ENCODE results near the gene LILRB3. TPM values are rescaled to one million over a fixed set of nuclear protein-coding genes. Genes with fewer than 3 reads are reported as not detected.
"Not testable (repeated sequence)": the region's sequence is repeated elsewhere in the genome, so short reads cannot be mapped to it uniquely, and the experiment has no call there.

Gene LILRB3
- total and polyA plus RNA-seq, 5 donors = 0.95 to 5.7 (median 4.7) TPM

GRCh38 chr19:54223277-54223936, 600 bp upstream of the LILRB3 start:
- intact Hi-C loops (cut with DNase I) = loop anchor here in 1 of 4 donors (2.0 kb wide), 1 partner anchor 17 kb away; no protein-coding TSS in a partner anchor
- peak; percentile 18 to 19 for ATAC-seq
- 41% methylated on average over 14 of the region's 14 CpGs for WGBS
- H3K27ac ChIP-seq (ENCODE audit: low read length); H3K4me3 ChIP-seq (ENCODE audit: low read length); H3K9me3 ChIP-seq (ENCODE audit: control insufficient read depth, low read length); H3K27me3 ChIP-seq (ENCODE audit: control insufficient read depth, insufficient read depth); H3K4me1 ChIP-seq (ENCODE audit: control insufficient read depth, insufficient read depth, low read length); DNase-seq: not testable (repeated sequence)

GRCh38 chr19:54221947-54222346, 860 bp downstream of the LILRB3 start:
- not testable (repeated sequence) for H3K4me1 ChIP-seq (ENCODE audit: control insufficient read depth, insufficient read depth, low read length); DNase-seq; H3K27ac ChIP-seq (ENCODE audit: low read length); H3K27me3 ChIP-seq (ENCODE audit: control insufficient read depth, insufficient read depth); H3K9me3 ChIP-seq (ENCODE audit: control insufficient read depth, low read length); H3K4me3 ChIP-seq (ENCODE audit: low read length)
- intact Hi-C loops (cut with DNase I) = loop anchor here in 2 of 4 donors (2.0 kb wide), 2 partner anchors 17 to 19 kb away; no protein-coding TSS in a partner anchor
- WGBS = 71% methylated on average over 7 of the region's 7 CpGs
- ATAC-seq = peak in 1 of 2 donors; percentile 4

GRCh38 chr19:54219702-54220101, 3.1 kb downstream of the LILRB3 start:
- not testable (repeated sequence) for ATAC-seq; H3K4me3 ChIP-seq (ENCODE audit: low read length); H3K9me3 ChIP-seq (ENCODE audit: control insufficient read depth, low read length); H3K27me3 ChIP-seq (ENCODE audit: control insufficient read depth, insufficient read depth); H3K4me1 ChIP-seq (ENCODE audit: control insufficient read depth, insufficient read depth, low read length); H3K27ac ChIP-seq (ENCODE audit: low read length); DNase-seq
- 70% methylated on average over 5 of the region's 5 CpGs for WGBS
- intact Hi-C loops (cut with DNase I) = loop anchor here in 1 of 4 donors (2.0 kb wide), 1 partner anchor 19 kb away; no protein-coding TSS in a partner anchor

- intact Hi-C loops (cut with DNase I) = no loop called here
- 89% methylated on average over 27 of the region's 27 CpGs for WGBS
- H3K4me3 ChIP-seq (ENCODE audit: low read length) = no peak overlapping the region
- ATAC-seq (no peak), DNase-seq (no peak)
- H3K4me1 ChIP-seq (ENCODE audit: control insufficient read depth, insufficient read depth, low read length) = no peaks in the 10 kb centered on the region
- no peaks in the 10 kb centered on the region for H3K27me3 ChIP-seq (ENCODE audit: control insufficient read depth, insufficient read depth)
- H3K27ac ChIP-seq (ENCODE audit: low read length) = no peak overlapping the region
- no peaks in the 10 kb centered on the region for H3K9me3 ChIP-seq (ENCODE audit: control insufficient read depth, low read length)
Measured at GRCh38 chr19:54218960-54219661, 3.7 kb downstream of the LILRB3 start.

GRCh38 chr19:54218259-54218658, 4.5 kb downstream of the LILRB3 start:
- Histone ChIP-seq H3K27ac (ENCODE audit: low read length) (no peak overlapping the region), H3K4me1 (ENCODE audit: control insufficient read depth, insufficient read depth, low read length) (no peaks in the 10 kb centered on the region), H3K9me3 (ENCODE audit: control insufficient read depth, low read length) (no peaks in the 10 kb centered on the region), H3K27me3 (ENCODE audit: control insufficient read depth, insufficient read depth) (no peaks in the 10 kb centered on the region), H3K4me3 (ENCODE audit: low read length) (no peak overlapping the region)
- 74% methylated on average over 8 of the region's 8 CpGs for WGBS
- intact Hi-C loops (cut with DNase I) = no loop called here
- DNase-seq (no peak), ATAC-seq (no peak)

- H3K27me3 ChIP-seq (ENCODE audit: control insufficient read depth, insufficient read depth); ATAC-seq; H3K4me1 ChIP-seq (ENCODE audit: control insufficient read depth, insufficient read depth, low read length); H3K4me3 ChIP-seq (ENCODE audit: low read length); H3K9me3 ChIP-seq (ENCODE audit: control insufficient read depth, low read length); H3K27ac ChIP-seq (ENCODE audit: low read length); intact Hi-C loops (cut with DNase I); DNase-seq: not testable (repeated sequence)
- 56% methylated on average over 16 of the region's 20 CpGs for WGBS
Measured at GRCh38 chr19:54217517-54218247, 5.1 kb downstream of the LILRB3 start.

GRCh38 chr19:54216869-54217268, 5.9 kb downstream of the LILRB3 start:
- H3K9me3 ChIP-seq (ENCODE audit: control insufficient read depth, low read length) = no peaks in the 10 kb centered on the region
- no peak overlapping the region for H3K4me3 ChIP-seq (ENCODE audit: low read length)
- H3K27me3 ChIP-seq (ENCODE audit: control insufficient read depth, insufficient read depth) = no peaks in the 10 kb centered on the region
- intact Hi-C loops (cut with DNase I) = no loop called here
- 86% methylated on average over 9 of the region's 9 CpGs for WGBS
- no peaks in the 10 kb centered on the region for H3K4me1 ChIP-seq (ENCODE audit: control insufficient read depth, insufficient read depth, low read length)
- H3K27ac ChIP-seq (ENCODE audit: low read length) = no peak overlapping the region
- ATAC-seq = no peak
- DNase-seq = peak in 1 of 3 donors; percentile 5

GRCh38 chr19:54214734-54215133, 8.1 kb downstream of the LILRB3 start:
- DNase-seq = peak in 1 of 3 donors; percentile 11
- H3K4me1 ChIP-seq (ENCODE audit: control insufficient read depth, insufficient read depth, low read length); intact Hi-C loops (cut with DNase I); H3K4me3 ChIP-seq (ENCODE audit: low read length); H3K27me3 ChIP-seq (ENCODE audit: control insufficient read depth, insufficient read depth); H3K9me3 ChIP-seq (ENCODE audit: control insufficient read depth, low read length); ATAC-seq; H3K27ac ChIP-seq (ENCODE audit: low read length): not testable (repeated sequence)
- WGBS = 94% methylated on average over 16 of the region's 19 CpGs

GRCh38 chr19:54214217-54214616, 8.6 kb downstream of the LILRB3 start:
- H3K27me3 ChIP-seq (ENCODE audit: control insufficient read depth, insufficient read depth); DNase-seq; ATAC-seq; H3K27ac ChIP-seq (ENCODE audit: low read length); intact Hi-C loops (cut with DNase I); H3K9me3 ChIP-seq (ENCODE audit: control insufficient read depth, low read length); H3K4me3 ChIP-seq (ENCODE audit: low read length): not testable (repeated sequence)
- WGBS = 36% methylated on average over 5 of the region's 5 CpGs
- H3K4me1 ChIP-seq (ENCODE audit: control insufficient read depth, insufficient read depth, low read length) = peaks cover 11% of the 10 kb centered on the region

GRCh38 chr19:54211235-54211634, 11.6 kb downstream of the LILRB3 start:
- Histone ChIP-seq H3K4me1 (ENCODE audit: control insufficient read depth, insufficient read depth, low read length) (peaks cover 16% of the 10 kb centered on the region), H3K27ac (ENCODE audit: low read length) (no peak overlapping the region), H3K27me3 (ENCODE audit: control insufficient read depth, insufficient read depth) (no peaks in the 10 kb centered on the region), H3K4me3 (ENCODE audit: low read length) (no peak overlapping the region), H3K9me3 (ENCODE audit: control insufficient read depth, low read length) (no peaks in the 10 kb centered on the region)
- WGBS = 87% methylated on average over 12 of the region's 12 CpGs
- DNase-seq = peak in 1 of 3 donors; percentile 36
- ATAC-seq = no peak
- intact Hi-C loops (cut with DNase I) = no loop called here

Measured in right cardiac atrium (tissue), 5 donors.